Brain microvascular endothelial cell (primary cell): ENCODE measurements around the gene CATSPERZ.
A peak's percentile ranks its signal among the peaks of the same experiment; 100 is the strongest.

Experiments
- DNase-seq: peaks from one replicate; pipeline ENCODE4 v3.0.0-alpha.2; 2020
- H3K27ac ChIP-seq: fragments of 250-450 bp; sonication (Bioruptor Pico); 2 replicates; pipeline ENCODE4 v1.5.1; 2020; ENCODE audit warnings: mild to moderate bottlenecking, moderate library complexity
- H3K27me3 ChIP-seq: fragments of 250-450 bp; sonication (Bioruptor Pico); replicated peaks from 2 replicates; pipeline ENCODE4 v1.5.1; 2020; ENCODE audit warnings: mild to moderate bottlenecking
- H3K36me3 ChIP-seq: fragments of 250-450 bp; sonication (Bioruptor Pico); replicated peaks from 2 replicates; pipeline ENCODE4 v1.5.1; 2020; ENCODE audit warnings: mild to moderate bottlenecking
- H3K4me3 ChIP-seq: 2 replicates; pipeline ENCODE4 v1.5.1; 2011; ENCODE audit warnings: low read depth, mild to moderate bottlenecking, control low read depth, low read length, moderate library complexity
- CTCF ChIP-seq: IDR thresholded peaks from 2 replicates; pipeline ENCODE4 v1.5.1; 2011; ENCODE audit warnings: low read depth, mild to moderate bottlenecking, moderate library complexity, low read length, control low read depth, inconsistent platforms; ENCODE audit errors: missing control alignments
- in situ Hi-C: cut with HindIII; loops from 2 replicates; pipeline ENCODE4 v1.10.0; 2017; ENCODE audit warnings: low sequenced_read_pairs, low pct_ligation_motif_present

The CATSPERZ gene

GRCh38 chr11:64340671-64341335, 40.6 kb downstream of the CATSPERZ start:
- TF ChIP-seq CTCF = peak; percentile 32
- no peak overlapping the region for H3K27ac ChIP-seq
- in situ Hi-C loops = no loop called here
- H3K4me3 ChIP-seq = no peak overlapping the region
- no peaks in the 10 kb centered on the region for H3K27me3 ChIP-seq
- H3K36me3 ChIP-seq = no peaks in the 10 kb centered on the region
- no peak for DNase-seq

GRCh38 chr11:64341429-64341828, 41.3 kb downstream of the CATSPERZ start:
- in situ Hi-C loops = no loop called here
- no peak for DNase-seq
- Histone ChIP-seq H3K36me3 (no peaks in the 10 kb centered on the region), H3K27ac (no peak overlapping the region), H3K27me3 (no peaks in the 10 kb centered on the region), H3K4me3 (no peak overlapping the region)
- no peak for TF ChIP-seq CTCF

- no peaks in the 10 kb centered on the region for H3K36me3 ChIP-seq
- peak overlapping the region; percentile 35 for H3K4me3 ChIP-seq
- H3K27ac ChIP-seq = no peak overlapping the region
- H3K27me3 ChIP-seq = no peaks in the 10 kb centered on the region
- in situ Hi-C loops = no loop called here
- TF ChIP-seq CTCF = no peak
- peak; percentile 82 for DNase-seq
These were observed 42.0 kb downstream of the CATSPERZ start for GRCh38 chr11:64341851-64342791.

GRCh38 chr11:64342869-64343745, 42.9 kb downstream of the CATSPERZ start:
- TF ChIP-seq CTCF = no peak
- Histone ChIP-seq H3K27me3 (no peaks in the 10 kb centered on the region), H3K36me3 (no peaks in the 10 kb centered on the region), H3K27ac (no peak overlapping the region), H3K4me3 (no peak overlapping the region)
- in situ Hi-C loops = no loop called here
- peak; percentile 7 for DNase-seq

GRCh38 chr11:64343767-64344559, 43.8 kb downstream of the CATSPERZ start:
- Histone ChIP-seq H3K4me3 (no peak overlapping the region), H3K36me3 (no peaks in the 10 kb centered on the region), H3K27ac (no peak overlapping the region), H3K27me3 (no peaks in the 10 kb centered on the region)
- peak; percentile 44 for TF ChIP-seq CTCF
- in situ Hi-C loops = no loop called here
- no peak for DNase-seq
